HCT116 (cell line): ENCODE data around the gene MALRD1. TPM values are rescaled to one million over a fixed set of nuclear protein-coding genes. Genes with fewer than 3 reads are reported as not detected.

Experiments used
- ATAC-seq: fragments of 200-7000 bp; cut with Tn5 transposase; 2 replicates; pipeline ENCODE4 v1.9.1; 2020; ENCODE audit warnings: mild to moderate bottlenecking, moderate library complexity
- BruUV-seq: library from RNA; stranded (reverse); fragments of 400-500 nt; replicated peaks from 2 replicates; lab custom pipeline; 2021; lab: Mats Ljungman, UMichigan
- CTCF ChIA-PET: fragments of 300-600 bp; sonication (Branson Sonifier 250); formaldehyde crosslinking; loops from one replicate; lab custom pipeline; 2021; ENCODE audit warnings: antibody characterized with exemption; lab: Charles Lee
- POLR2A ChIA-PET: fragments of 300-600, 350-600 bp; sonication (Branson Sonifier 250); formaldehyde crosslinking; loops from one replicate; lab custom pipeline; 2021; ENCODE audit warnings: antibody characterized with exemption; lab: Charles Lee
- RAD21 ChIA-PET, 2 experiments: fragments of 300-600 bp; sonication (Branson Sonifier 250); formaldehyde crosslinking; loops; one replicate each; lab custom pipeline; 2023; ENCODE audit warnings: low total read pairs in 2 of 2; ENCODE audit not compliant: uncharacterized antibody in 2 of 2, unreplicated experiment in 2 of 2, low non-redundant PET in 1 of 2; lab: Charles Lee
- DNase-seq: peaks from one replicate; pipeline ENCODE4 v3.0.0-alpha.2; 2010; ENCODE audit warnings: low read depth, low spot score
- H2AFZ ChIP-seq: fragments of 200-600 bp; shearing (Covaris generic), sonication (generic); 2 replicates; pipeline ENCODE4 v1.6.1; 2017; ENCODE audit warnings: low read depth, mixed run types, mixed read lengths, antibody characterized with exemption, low read length; ENCODE audit not compliant: poor library complexity, severe bottlenecking
- H3K27ac ChIP-seq: 2 replicates; pipeline ENCODE4 v1.5.1; 2012; ENCODE audit warnings: low read depth, low read length
- H3K27me3 ChIP-seq: fragments of 200-600 bp; sonication (generic); 2 replicates; pipeline ENCODE4 v1.6.1; 2016; ENCODE audit warnings: mixed run types, low read length, mixed read lengths; ENCODE audit not compliant: insufficient read depth
- H3K36me3 ChIP-seq, 2 experiments: fragments of 200-500 bp in 1 of 2; fragments of 200-600 bp in 1 of 2; sonication (Bioruptor generic) in 1 of 2; sonication (generic) in 1 of 2; 2 replicates each; pipeline versions ENCODE4 v1.5.1 to v1.6.1; 2014 to 2016; ENCODE audit warnings: low read length in 2 of 2, inconsistent platforms in 1 of 2, mixed read lengths in 1 of 2, mixed run types in 1 of 2; ENCODE audit not compliant: insufficient read depth in 2 of 2, control insufficient read depth in 1 of 2
- H3K4me1 ChIP-seq, 2 experiments: fragments of 200-600 bp in 1 of 2; sonication (generic) in 1 of 2; 2 replicates each; pipeline versions ENCODE4 v1.5.1 to v1.6.1; 2012 to 2017; ENCODE audit warnings: low read length in 2 of 2, inconsistent platforms in 1 of 2, mild to moderate bottlenecking in 1 of 2, mixed read lengths in 1 of 2, mixed run types in 1 of 2, moderate library complexity in 1 of 2; ENCODE audit not compliant: insufficient read depth in 2 of 2, control insufficient read depth in 1 of 2
- H3K4me2 ChIP-seq: fragments of 200-600 bp; sonication (generic); 2 replicates; pipeline ENCODE4 v1.6.1; 2017; ENCODE audit warnings: mixed run types, low read length, mixed read lengths
- H3K4me3 ChIP-seq, 2 experiments: fragments of 200-600 bp in 1 of 2; sonication (generic) in 1 of 2; replicated peaks in 1 of 2; 2 replicates each; pipeline ENCODE4 v1.5.1; 2011 to 2016; ENCODE audit warnings: low read length in 2 of 2, control low read depth in 1 of 2, low read depth in 1 of 2, mild to moderate bottlenecking in 1 of 2, mixed read lengths in 1 of 2, mixed run types in 1 of 2
- H3K79me2 ChIP-seq: fragments of 200-600 bp; sonication (generic); 2 replicates; pipeline ENCODE4 v1.6.1; 2017; ENCODE audit warnings: mild to moderate bottlenecking, mixed run types, low read length, moderate library complexity, mixed read lengths; ENCODE audit not compliant: insufficient read depth
- H3K9ac ChIP-seq: fragments of 200-600 bp; sonication (generic); 2 replicates; pipeline ENCODE4 v1.6.1; 2016; ENCODE audit warnings: low read length, mixed read lengths
- H3K9me2 ChIP-seq: fragments of 200-600 bp; sonication (generic), shearing (Covaris generic); 2 replicates; pipeline ENCODE4 v1.6.1; 2017; ENCODE audit warnings: mixed run types, mild to moderate bottlenecking, moderate library complexity; ENCODE audit not compliant: insufficient read depth
- H3K9me3 ChIP-seq, 2 experiments: fragments of 200-500 bp in 1 of 2; fragments of 200-600 bp in 1 of 2; sonication (Bioruptor generic) in 1 of 2; sonication (generic) in 1 of 2; 2 replicates each; pipeline ENCODE4 v1.6.1; 2014 to 2017; ENCODE audit warnings: low read length in 2 of 2, mixed read lengths in 2 of 2, inconsistent platforms in 1 of 2, low read depth in 1 of 2, mild to moderate bottlenecking in 1 of 2, mixed run types in 1 of 2, moderate library complexity in 1 of 2; ENCODE audit not compliant: control insufficient read depth in 1 of 2, insufficient read depth in 1 of 2
- H4K20me1 ChIP-seq: fragments of 200-600 bp; sonication (generic), shearing (Covaris generic); 2 replicates; pipeline ENCODE4 v1.6.1; 2017; ENCODE audit warnings: mixed run types, mild to moderate bottlenecking, moderate library complexity; ENCODE audit not compliant: insufficient read depth
- ATF3 ChIP-seq: IDR thresholded peaks from 2 replicates; pipeline ENCODE4 v1.6.1; 2012
- CEBPB ChIP-seq: IDR thresholded peaks from 2 replicates; pipeline ENCODE4 v1.6.1; 2012; ENCODE audit warnings: low read depth
- CTCF ChIP-seq, 3 experiments: fragments of 200-600 bp in 1 of 3; sonication (generic) in 1 of 3; IDR thresholded peaks in 2 of 3; conservative IDR thresholded peaks in 1 of 3; 2 replicates each; pipeline ENCODE4 v1.5.1; 2012 to 2017; ENCODE audit warnings: low read depth in 2 of 3, low read length in 2 of 3, antibody characterized with exemption in 1 of 3, borderline replicate concordance in 1 of 3, control low read depth in 1 of 3, mild to moderate bottlenecking in 1 of 3, mixed read lengths in 1 of 3, mixed run types in 1 of 3, moderate library complexity in 1 of 3; ENCODE audit not compliant: insufficient read depth in 1 of 3
- EGR1 ChIP-seq: IDR thresholded peaks from 2 replicates; pipeline ENCODE4 v1.6.1; 2012; ENCODE audit warnings: low read depth
- ELF1 ChIP-seq: IDR thresholded peaks from 2 replicates; pipeline ENCODE4 v1.6.1; 2012; ENCODE audit warnings: low read depth, borderline replicate concordance
- EZH2phosphoT487 ChIP-seq: fragments of 200-600 bp; IDR thresholded peaks from 2 replicates; pipeline ENCODE4 v1.6.1; 2018; ENCODE audit warnings: antibody characterized with exemption, borderline replicate concordance
- FOSL1 ChIP-seq: IDR thresholded peaks from 2 replicates; pipeline ENCODE4 v1.6.1; 2012; ENCODE audit warnings: low read depth
- POLR2A ChIP-seq: IDR thresholded peaks from 2 replicates; pipeline ENCODE4 v1.7.0; 2011; ENCODE audit warnings: borderline replicate concordance; ENCODE audit not compliant: insufficient read depth, insufficient read length; ENCODE audit errors: extremely low read depth
- POLR2AphosphoS5 ChIP-seq: IDR thresholded peaks from 2 replicates; pipeline ENCODE4 v1.6.1; 2011; ENCODE audit warnings: mild to moderate bottlenecking, low read depth, low read length, moderate library complexity
- RAD21 ChIP-seq: IDR thresholded peaks from 2 replicates; pipeline ENCODE4 v1.6.1; 2012; ENCODE audit warnings: low read depth, mild to moderate bottlenecking
- REST ChIP-seq: IDR thresholded peaks from 2 replicates; pipeline ENCODE4 v1.6.1; 2012; ENCODE audit warnings: low read depth
- SIN3A ChIP-seq: IDR thresholded peaks from 2 replicates; pipeline ENCODE4 v1.6.1; 2012; ENCODE audit warnings: low read depth
- SRF ChIP-seq: IDR thresholded peaks from 2 replicates; pipeline ENCODE4 v1.6.1; 2012; ENCODE audit warnings: low read depth
- TCF7L2 ChIP-seq: IDR thresholded peaks from 2 replicates; pipeline ENCODE4 v1.7.0; 2011; ENCODE audit warnings: borderline replicate concordance, inconsistent platforms; ENCODE audit not compliant: insufficient read depth, insufficient read length; ENCODE audit errors: extremely low read depth
- YY1 ChIP-seq: IDR thresholded peaks from 2 replicates; pipeline ENCODE4 v1.6.1; 2011; ENCODE audit warnings: low read length, low read depth, moderate library complexity, mild to moderate bottlenecking; ENCODE audit not compliant: insufficient replicate concordance; ENCODE audit errors: extremely low read depth
- ZBTB33 ChIP-seq: IDR thresholded peaks from 2 replicates; pipeline ENCODE4 v1.6.1; 2011; ENCODE audit warnings: mild to moderate bottlenecking, low read length, moderate library complexity; ENCODE audit not compliant: insufficient replicate concordance; ENCODE audit errors: extremely low read depth
- ZNF274 ChIP-seq: fragments of 200-500 bp; sonication (Bioruptor generic); IDR thresholded peaks from 2 replicates; pipeline ENCODE4 v1.6.1; 2014; ENCODE audit warnings: mild to moderate bottlenecking, low read depth, low read length, inconsistent platforms
- intact Hi-C: fragments of 100-400 bp; cut with micrococcal nuclease; formaldehyde crosslinking; loops from 2 replicates; pipeline ENCODE4 v1.10.0; 2022
- total RNA-seq: library from RNA; stranded (reverse); gene quantifications from one replicate; pipeline ENCODE4 v1.2.1, GENCODE V29; 2021; ENCODE audit not compliant: unreplicated experiment

Gene MALRD1
- total RNA-seq, 1 experiment from 2014 or later = not detected

- Histone ChIP-seq H3K36me3 (no peaks in the 10 kb centered on the region), H3K9me2 (no peaks in the 10 kb centered on the region), H3K27ac (no peak overlapping the region), H4K20me1 (no peaks in the 10 kb centered on the region), H3K79me2 (no peaks in the 10 kb centered on the region), H3K4me3 (no peak overlapping the region)
- ChIA-PET RAD21 (no interaction called here), POLR2A (no interaction called here), CTCF (no interaction called here)
- DNase-seq (no peak), ATAC-seq (no peak)
- TF ChIP-seq ZBTB33 = no peak
- TF ChIP-seq ZNF274 = no peak
- no peak for TF ChIP-seq ATF3
- TF ChIP-seq CEBPB = no peak
- TF ChIP-seq ELF1 = no peak
- TF ChIP-seq SIN3A = no peak
- TF ChIP-seq SRF = no peak
- no peak for TF ChIP-seq EZH2phosphoT487
- no peak for TF ChIP-seq REST
- TF ChIP-seq EGR1 = no peak
- no peak for TF ChIP-seq FOSL1
- TF ChIP-seq YY1 = no peak
- TF ChIP-seq POLR2AphosphoS5 = no peak
- TF ChIP-seq CTCF (IDR thresholded peaks at IDR 0.05 in 2 of 3, conservative IDR thresholded peaks at IDR 0.05 in 1 of 3; ENCODE audit: borderline replicate concordance in 1 of 3, insufficient read depth in 1 of 3, low read depth in 2 of 3, low read length in 2 of 3) = no peak
- no peak for TF ChIP-seq RAD21
- no peak for TF ChIP-seq POLR2A
- TF ChIP-seq TCF7L2 = no peak
- TF ChIP-seq, all 23 proteins: peak for 0
- no peaks in the 10 kb centered on the region for H3K4me1 ChIP-seq
- no peak overlapping the region for H2AFZ ChIP-seq
- no TSS peak for BruUV-seq
- H3K27me3 ChIP-seq = no peaks in the 10 kb centered on the region
- H3K9me3 ChIP-seq = peaks cover 6 to 20% of the 10 kb centered on the region in 2 experiments; a peak in 2 of 4 replicates
- intact Hi-C loops = no loop called here
- no peak overlapping the region for H3K9ac ChIP-seq
- no peak overlapping the region for H3K4me2 ChIP-seq
These were observed 610.1 kb downstream of the MALRD1 start for GRCh38 chr10:19658622-19659233.
